BJ (cell line): Measurements from ENCODE around the gene DEPDC5. TPM values are rescaled to one million over a fixed set of nuclear protein-coding genes. Genes with fewer than 3 reads are reported as not detected.

Experiments
- CTCF ChIA-PET: fragments of 350-600 bp; formaldehyde crosslinking; extraction: SDS; loops from one replicate; lab custom pipeline; 2021; ENCODE audit warnings: antibody characterized with exemption, inconsistent platforms; lab: Yijun Ruan, JAX
- POLR2A ChIA-PET: fragments of 300-600 bp; sonication (Branson Sonifier 250); formaldehyde crosslinking; extraction: SDS; loops from one replicate; lab custom pipeline; 2021; ENCODE audit warnings: antibody characterized with exemption; lab: Charles Lee
- DNase-seq: peaks from one replicate; pipeline ENCODE4 v3.0.0-alpha.2; 2011; ENCODE audit warnings: low read depth
- H3K27me3 ChIP-seq: 2 replicates; pipeline ENCODE4 v1.6.0; 2011; ENCODE audit warnings: low read length; ENCODE audit not compliant: control insufficient read depth, insufficient read depth
- H3K36me3 ChIP-seq: 2 replicates; pipeline ENCODE4 v1.5.1; 2011; ENCODE audit warnings: low read length; ENCODE audit not compliant: control insufficient read depth, insufficient read depth
- H3K4me3 ChIP-seq: 2 replicates; pipeline ENCODE4 v1.5.1; 2011; ENCODE audit warnings: low read depth, mild to moderate bottlenecking, control low read depth, low read length
- polyA plus RNA-seq: library from polyadenylated mRNA; depleted of rRNA; stranded (reverse); fragments of >200 nt; gene quantifications from 2 replicates; pipeline ENCODE4 v1.2.3, GENCODE V29; 2011
- TF ChIP-seq, protein P1 (sequence below): IDR thresholded peaks from 2 replicates; pipeline ENCODE4 v1.5.1; 2011; ENCODE audit warnings: low read depth, mild to moderate bottlenecking, control low read depth, inconsistent platforms, low read length, moderate library complexity; ENCODE audit not compliant: insufficient read depth

The DEPDC5 gene
- polyA plus RNA-seq, 1 experiment, result 6.8 TPM

DNA sequence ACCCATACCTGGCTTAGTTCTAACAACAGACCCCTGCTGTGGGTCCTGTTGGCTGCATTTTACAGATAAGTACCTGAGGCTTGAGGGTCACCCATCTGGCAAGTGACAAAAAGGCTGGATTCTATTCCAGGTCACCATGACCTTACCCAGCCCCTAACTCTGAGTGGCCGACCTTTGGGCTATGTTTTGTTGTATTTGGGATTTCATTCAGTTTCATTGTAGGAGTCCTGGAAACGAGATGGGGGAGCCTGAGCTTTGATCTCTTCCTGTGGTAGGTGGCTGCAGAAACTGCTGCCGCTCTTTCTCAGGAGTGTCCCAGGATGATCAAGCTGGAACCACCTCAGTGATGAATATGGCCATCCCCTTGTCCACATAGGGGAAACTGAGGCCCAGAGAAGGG lies 165.9 kb downstream of the DEPDC5 start:
- CTCF ChIA-PET, result no interaction called here
- DNase-seq, result no peak

DNA sequence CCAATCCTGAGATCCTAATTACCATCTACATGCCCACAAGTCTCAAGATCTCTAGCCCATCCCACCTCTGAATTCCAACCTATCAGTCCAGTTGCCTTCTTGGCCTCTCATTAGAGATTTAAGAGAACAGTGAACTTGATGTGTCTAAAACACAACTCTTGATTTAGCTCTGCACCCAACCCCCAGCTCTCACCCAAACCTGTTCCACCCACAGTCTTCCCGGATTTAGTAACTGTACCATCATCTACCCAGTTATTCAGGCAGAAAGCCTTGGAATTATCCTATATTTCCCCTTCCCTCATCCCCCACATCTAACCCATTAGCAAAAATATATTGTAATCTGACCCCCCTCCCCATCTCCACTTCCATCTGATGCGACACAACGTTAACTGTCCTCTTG lies 166.5 kb downstream of the DEPDC5 start:
- TF ChIP-seq, protein P1, sequence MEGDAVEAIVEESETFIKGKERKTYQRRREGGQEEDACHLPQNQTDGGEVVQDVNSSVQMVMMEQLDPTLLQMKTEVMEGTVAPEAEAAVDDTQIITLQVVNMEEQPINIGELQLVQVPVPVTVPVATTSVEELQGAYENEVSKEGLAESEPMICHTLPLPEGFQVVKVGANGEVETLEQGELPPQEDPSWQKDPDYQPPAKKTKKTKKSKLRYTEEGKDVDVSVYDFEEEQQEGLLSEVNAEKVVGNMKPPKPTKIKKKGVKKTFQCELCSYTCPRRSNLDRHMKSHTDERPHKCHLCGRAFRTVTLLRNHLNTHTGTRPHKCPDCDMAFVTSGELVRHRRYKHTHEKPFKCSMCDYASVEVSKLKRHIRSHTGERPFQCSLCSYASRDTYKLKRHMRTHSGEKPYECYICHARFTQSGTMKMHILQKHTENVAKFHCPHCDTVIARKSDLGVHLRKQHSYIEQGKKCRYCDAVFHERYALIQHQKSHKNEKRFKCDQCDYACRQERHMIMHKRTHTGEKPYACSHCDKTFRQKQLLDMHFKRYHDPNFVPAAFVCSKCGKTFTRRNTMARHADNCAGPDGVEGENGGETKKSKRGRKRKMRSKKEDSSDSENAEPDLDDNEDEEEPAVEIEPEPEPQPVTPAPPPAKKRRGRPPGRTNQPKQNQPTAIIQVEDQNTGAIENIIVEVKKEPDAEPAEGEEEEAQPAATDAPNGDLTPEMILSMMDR, result no peak
- no peaks in the 10 kb centered on the region for H3K36me3 ChIP-seq
- POLR2A ChIA-PET, result no interaction called here
- CTCF ChIA-PET, result no interaction called here
- H3K27me3 ChIP-seq, result no peaks in the 10 kb centered on the region
- no peak for DNase-seq
- H3K4me3 ChIP-seq, result no peak overlapping the region

More for the DNA sequence above, 165.9 kb downstream of the DEPDC5 start:
- H3K36me3 ChIP-seq, result no peaks in the 10 kb centered on the region
- no peak overlapping the region for H3K4me3 ChIP-seq
- TF ChIP-seq, protein P1, result no peak
- POLR2A ChIA-PET, result no interaction called here
- no peaks in the 10 kb centered on the region for H3K27me3 ChIP-seq

DNA sequence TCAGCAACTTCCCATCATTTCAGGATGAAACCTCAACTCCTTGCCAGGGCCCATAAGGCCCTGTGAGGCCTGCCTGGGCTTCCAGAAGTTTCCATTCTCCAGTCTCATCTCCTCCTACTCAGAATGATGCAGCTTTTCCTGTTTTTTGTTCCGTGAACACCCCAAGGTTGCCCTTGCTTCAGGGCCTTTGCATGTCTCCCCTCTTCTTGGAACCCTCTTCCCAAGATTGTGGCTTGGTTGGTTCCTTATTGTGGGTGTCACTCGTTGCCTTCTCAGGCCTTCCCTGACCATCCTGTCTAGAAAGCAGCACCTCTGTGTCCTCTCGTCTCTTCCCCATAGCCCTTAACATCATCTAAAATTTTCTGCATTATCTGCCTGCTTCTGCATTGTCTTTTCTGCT lies 167.3 kb downstream of the DEPDC5 start:
- Histone ChIP-seq H3K36me3 (no peaks in the 10 kb centered on the region), H3K4me3 (no peak overlapping the region), H3K27me3 (no peaks in the 10 kb centered on the region)
- no peak for DNase-seq
- ChIA-PET CTCF (no interaction called here), POLR2A (no interaction called here)
- TF ChIP-seq, protein P1, result no peak

DNA sequence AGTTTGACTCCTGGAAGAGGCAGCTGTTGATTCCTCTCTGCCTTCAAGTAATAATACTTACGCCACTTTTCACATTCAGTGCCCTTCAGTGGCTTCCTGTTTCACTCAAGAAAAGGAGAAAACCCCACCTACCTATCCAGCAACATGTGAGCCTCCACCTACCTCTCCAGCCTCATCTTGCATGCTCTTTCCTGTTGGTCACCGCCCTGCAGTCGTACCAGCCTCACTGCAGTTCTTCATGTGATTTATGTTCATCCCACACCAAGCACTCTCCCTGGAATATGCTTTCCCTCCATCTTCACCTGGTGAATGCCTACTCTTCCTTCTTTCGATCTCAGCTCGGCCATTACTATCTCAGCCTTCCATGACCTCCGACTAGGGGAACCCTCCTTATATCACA lies 168.7 kb downstream of the DEPDC5 start:
- TF ChIP-seq, protein P1, result no peak
- POLR2A ChIA-PET, result no interaction called here
- CTCF ChIA-PET, result no interaction called here

DNA sequence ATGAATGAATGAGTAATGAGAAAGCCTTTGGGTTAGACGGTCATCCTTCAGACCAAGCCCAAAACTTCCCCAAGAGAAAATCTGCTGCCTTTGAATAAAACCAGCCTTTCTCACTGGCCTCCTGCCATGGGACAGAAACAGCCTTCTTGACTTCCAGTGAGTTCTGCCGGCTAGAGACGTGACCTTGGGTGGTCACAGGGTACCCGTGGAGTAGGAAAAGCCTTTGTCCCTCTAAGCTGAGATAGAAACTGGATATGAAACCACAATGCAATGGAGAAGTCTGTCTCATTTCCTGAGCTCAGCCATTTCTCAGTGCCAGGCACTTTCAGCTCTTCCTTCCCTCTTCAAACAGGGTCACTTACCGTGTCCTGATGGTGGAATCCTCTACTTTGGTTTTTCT lies 169.3 kb downstream of the DEPDC5 start:
- TF ChIP-seq, protein P1, result no peak
- H3K4me3 ChIP-seq, result no peak overlapping the region
- no peak for DNase-seq
- POLR2A ChIA-PET, result no interaction called here
- no peaks in the 10 kb centered on the region for H3K27me3 ChIP-seq
- no peaks in the 10 kb centered on the region for H3K36me3 ChIP-seq
- CTCF ChIA-PET, result no interaction called here

More for the DNA sequence above, 168.7 kb downstream of the DEPDC5 start:
- no peaks in the 10 kb centered on the region for H3K36me3 ChIP-seq
- no peak for DNase-seq
- H3K4me3 ChIP-seq, result no peak overlapping the region
- H3K27me3 ChIP-seq, result no peaks in the 10 kb centered on the region
